PC-9 (cell line): ENCODE measurements around the gene NUMB. TPM values are rescaled to one million over a fixed set of nuclear protein-coding genes. Genes with fewer than 3 reads are reported as not detected.

Experiments used
- BruUV-seq: library from RNA; stranded (reverse); fragments of 400-500 nt; replicated peaks from 2 replicates; lab custom pipeline; 2021; lab: Mats Ljungman, UMichigan
- CTCF ChIA-PET: fragments of 300-600 bp; sonication (Branson Sonifier 250); formaldehyde crosslinking; loops from one replicate; lab custom pipeline; 2022; ENCODE audit warnings: antibody characterized with exemption; lab: Charles Lee
- POLR2A ChIA-PET: fragments of 300-600 bp; sonication (Branson Sonifier 250); formaldehyde crosslinking; loops from one replicate; lab custom pipeline; 2022; ENCODE audit warnings: antibody characterized with exemption; ENCODE audit not compliant: unreplicated experiment; lab: Charles Lee
- DNase-seq, 2 experiments: peaks; one replicate each; pipeline versions ENCODE4 v3.0.0 to v3.0.0-alpha.2; 2015 to 2022; ENCODE audit warnings: mixed read lengths in 1 of 2
- H2AFZ ChIP-seq: fragments of 200-600 bp; sonication (generic); 2 replicates; pipeline ENCODE4 v1.8.1; 2017; ENCODE audit warnings: antibody characterized with exemption
- H3F3A ChIP-seq: fragments of 200-600 bp; sonication (generic); 2 replicates; pipeline ENCODE4 v1.8.1; 2017; ENCODE audit warnings: antibody characterized with exemption, mild to moderate bottlenecking, low read depth; ENCODE audit not compliant: insufficient read depth
- H3K27ac ChIP-seq: fragments of 200-600 bp; sonication (generic); 2 replicates; pipeline ENCODE4 v1.6.1; 2016; ENCODE audit warnings: mixed run types
- H3K27me3 ChIP-seq: fragments of 200-600 bp; sonication (generic); 2 replicates; pipeline ENCODE4 v1.6.1; 2016; ENCODE audit warnings: low read depth, mixed run types; ENCODE audit not compliant: insufficient read depth
- H3K36me3 ChIP-seq: fragments of 200-600 bp; sonication (generic); 2 replicates; pipeline ENCODE4 v1.6.1; 2016; ENCODE audit warnings: low read depth, mixed run types
- H3K4me1 ChIP-seq: fragments of 200-600 bp; sonication (generic); replicated peaks from 2 replicates; pipeline ENCODE4 v1.6.1; 2016; ENCODE audit warnings: mixed run types; ENCODE audit not compliant: insufficient read depth
- H3K4me2 ChIP-seq: fragments of 200-600 bp; sonication (generic); 2 replicates; pipeline ENCODE4 v1.6.1; 2017; ENCODE audit warnings: mixed run types
- H3K4me3 ChIP-seq: fragments of 200-600 bp; sonication (generic); 2 replicates; pipeline ENCODE4 v1.6.1; 2016; ENCODE audit warnings: mixed run types
- H3K79me2 ChIP-seq: fragments of 200-600 bp; sonication (generic); 2 replicates; pipeline ENCODE4 v1.6.1; 2017; ENCODE audit warnings: low read depth, mixed run types
- H3K9me2 ChIP-seq: fragments of 200-600 bp; sonication (generic); 2 replicates; pipeline ENCODE4 v1.8.1; 2017; ENCODE audit warnings: mild to moderate bottlenecking; ENCODE audit not compliant: insufficient read depth
- H3K9me3 ChIP-seq: fragments of 200-600 bp; sonication (generic); 2 replicates; pipeline ENCODE4 v1.8.1; 2016; ENCODE audit warnings: low read depth; ENCODE audit not compliant: insufficient read depth
- H4K20me1 ChIP-seq: fragments of 200-600 bp; sonication (generic); 2 replicates; pipeline ENCODE4 v1.8.1; 2017; ENCODE audit not compliant: insufficient read depth
- CTCF ChIP-seq: fragments of 200-600 bp; sonication (generic); conservative IDR thresholded peaks from 2 replicates; pipeline ENCODE4 v1.6.1; 2017; ENCODE audit warnings: mixed run types, antibody characterized with exemption, mild to moderate bottlenecking, moderate library complexity
- EZH2 ChIP-seq: fragments of 200-600 bp; sonication (generic); IDR thresholded peaks from 2 replicates; pipeline ENCODE4 v1.8.0; 2017; ENCODE audit warnings: antibody characterized with exemption, low read depth
- intact Hi-C: fragments of 100-400 bp; cut with micrococcal nuclease; formaldehyde crosslinking; loops from one replicate; pipeline ENCODE4 v1.10.0; 2022; ENCODE audit not compliant: unreplicated experiment
- total RNA-seq: library from RNA; stranded (reverse); gene quantifications from 2 replicates; pipeline ENCODE4 v1.2.3, GENCODE V29; 2021

Gene NUMB
- total RNA-seq, 1 experiment from 2014 or later, result 64.5 TPM

DNA sequence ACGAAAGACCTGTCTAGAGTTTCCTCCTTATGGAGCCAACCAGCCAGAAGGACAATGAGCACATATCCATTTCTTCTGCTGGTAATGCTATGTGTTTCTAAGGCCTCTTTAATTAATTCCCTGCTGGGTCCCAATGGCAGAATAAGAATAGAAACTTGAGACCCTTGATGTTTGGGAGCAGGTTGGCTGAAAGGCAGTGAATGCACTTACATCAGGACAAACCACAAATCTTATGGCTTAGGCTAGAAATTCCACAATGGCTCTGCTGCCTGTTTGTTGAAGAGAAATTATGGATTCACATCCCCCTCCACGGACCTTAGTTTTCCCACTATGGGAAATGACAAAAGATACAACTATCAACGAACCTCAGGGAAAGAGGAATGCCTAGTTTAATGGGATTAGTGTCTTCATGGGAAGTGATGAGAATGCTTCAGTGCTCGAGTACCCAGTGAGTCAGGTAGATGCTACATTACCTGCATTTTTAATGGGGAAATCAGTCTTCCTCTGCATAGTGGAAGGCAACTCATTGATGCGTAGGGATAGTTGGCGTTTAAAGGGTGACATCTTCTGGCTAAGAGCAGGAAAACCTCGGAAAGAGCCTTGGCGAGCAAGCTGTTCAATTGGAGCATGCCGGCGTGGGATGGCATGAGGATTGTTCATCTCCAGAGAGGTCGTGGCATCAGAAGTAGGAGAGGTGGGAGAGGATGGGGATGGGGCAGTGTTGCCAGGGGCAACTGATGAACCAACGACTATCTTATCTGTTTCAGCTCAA lies 174.6 kb downstream of the NUMB start:
- Histone ChIP-seq H3K9me3 (no peaks in the 10 kb centered on the region), H3K9me2 (no peaks in the 10 kb centered on the region), H2AFZ (no peak overlapping the region), H3K4me1 (no peaks in the 10 kb centered on the region), H3F3A (no peaks in the 10 kb centered on the region), H3K79me2 (no peaks in the 10 kb centered on the region), H3K4me3 (no peak overlapping the region), H3K36me3 (peaks cover 10% of the 10 kb centered on the region), H4K20me1 (no peaks in the 10 kb centered on the region), H3K4me2 (no peak overlapping the region), H3K27me3 (no peaks in the 10 kb centered on the region), H3K27ac (no peak overlapping the region)
- intact Hi-C loops, result loop anchor here (10.0 kb wide), 1 partner anchor 109 kb away; no protein-coding TSS in a partner anchor
- ChIA-PET POLR2A (no interaction called here), CTCF (interaction anchor here (0.6 to 0.8 kb wide), 2 partner anchors 12 to 54 kb away, joined by 3 to 10 read pairs; no protein-coding TSS in a partner anchor)
- BruUV-seq, result no TSS peak
- no peak for TF ChIP-seq EZH2
- TF ChIP-seq CTCF, result no peak
- no peak for DNase-seq

GRCh38 chr14:73280903-73281302 lies 177.4 kb downstream of the NUMB start:
- no peaks in the 10 kb centered on the region for H3F3A ChIP-seq
- H3K36me3 ChIP-seq, result peaks cover 10% of the 10 kb centered on the region
- H3K79me2 ChIP-seq, result no peaks in the 10 kb centered on the region
- intact Hi-C loops, result loop anchor here (10.0 kb wide), 1 partner anchor 106 kb away; no protein-coding TSS in a partner anchor
- BruUV-seq, result no TSS peak
- H3K4me3 ChIP-seq, result no peak overlapping the region
- H3K27ac ChIP-seq, result no peak overlapping the region
- no peaks in the 10 kb centered on the region for H3K9me2 ChIP-seq
- no peaks in the 10 kb centered on the region for H3K4me1 ChIP-seq
- CTCF ChIA-PET, result no interaction called here
- POLR2A ChIA-PET, result no interaction called here
- H4K20me1 ChIP-seq, result no peaks in the 10 kb centered on the region
- no peaks in the 10 kb centered on the region for H3K9me3 ChIP-seq
- H2AFZ ChIP-seq, result no peak overlapping the region
- no peaks in the 10 kb centered on the region for H3K27me3 ChIP-seq
- H3K4me2 ChIP-seq, result no peak overlapping the region
- DNase-seq, result no peak
- no peak for TF ChIP-seq EZH2
- TF ChIP-seq CTCF, result no peak

DNA sequence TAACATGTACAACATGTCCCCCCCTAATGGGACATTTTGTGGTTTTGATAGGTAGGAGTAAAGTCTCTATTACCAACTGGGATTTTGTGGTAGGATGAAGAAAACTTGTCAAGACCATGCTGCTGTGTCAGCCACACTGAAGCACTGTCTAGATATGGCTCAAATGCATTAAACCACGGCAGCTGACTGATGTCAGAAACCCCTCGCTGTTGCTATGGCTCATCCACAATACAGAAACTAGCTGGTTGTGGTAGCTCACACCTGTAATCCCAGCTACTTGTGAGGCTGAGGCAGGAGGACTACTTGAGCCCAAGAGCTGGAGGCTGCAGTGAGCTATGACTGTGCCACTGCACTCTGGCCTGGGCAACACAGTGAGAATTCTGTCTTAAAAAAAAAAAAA lies 181.0 kb downstream of the NUMB start:
- no peaks in the 10 kb centered on the region for H3K27me3 ChIP-seq
- no peak overlapping the region for H3K4me3 ChIP-seq
- peaks cover 4% of the 10 kb centered on the region for H3K36me3 ChIP-seq
- H4K20me1 ChIP-seq, result no peaks in the 10 kb centered on the region
- BruUV-seq, result no TSS peak
- DNase-seq, result no peak
- ChIA-PET POLR2A (no interaction called here), CTCF (no interaction called here)
- intact Hi-C loops, result no loop called here
- no peak overlapping the region for H2AFZ ChIP-seq
- no peaks in the 10 kb centered on the region for H3K9me2 ChIP-seq
- no peaks in the 10 kb centered on the region for H3K9me3 ChIP-seq
- no peak overlapping the region for H3K4me2 ChIP-seq
- no peaks in the 10 kb centered on the region for H3K4me1 ChIP-seq
- H3K79me2 ChIP-seq, result no peaks in the 10 kb centered on the region
- H3F3A ChIP-seq, result no peaks in the 10 kb centered on the region
- TF ChIP-seq EZH2, result no peak
- no peak for TF ChIP-seq CTCF
- no peak overlapping the region for H3K27ac ChIP-seq
